Activated T-helper 1 cell treated with anti-CD3 and anti-CD28 coated beads, Interleukin-12 subunit alpha, Interleukin-12 subunit beta, Interleukin-2, Interleukin-4 antibody, amounts not matched to agents 30 ng/mL and 10 ng/mL and 1 ng/mL, durations not matched to agents 14 hours and 24 hours and 36 hours (primary cell): ENCODE results near the gene SUCLG1. TPM values are rescaled to one million over a fixed set of nuclear protein-coding genes. Genes with fewer than 3 reads are reported as not detected.
A peak's percentile ranks its signal among the peaks of the same experiment; 100 is the strongest.

ENCODE experiments used
- DNase-seq: peaks from one replicate; pipeline ENCODE4 v3.0.0; 2021; ENCODE audit warnings: low spot score
- H3K27ac Mint-ChIP-seq: one replicate; pipeline ENCODE4 v1.8.0; 2021; ENCODE audit warnings: mild to moderate bottlenecking, mixed read lengths
- H3K27me3 Mint-ChIP-seq: one replicate; pipeline ENCODE4 v1.8.0; 2022; ENCODE audit warnings: mild to moderate bottlenecking, moderate library complexity, mixed read lengths; ENCODE audit not compliant: insufficient read depth
- H3K36me3 Mint-ChIP-seq: one replicate; pipeline ENCODE4 v1.8.0; 2021; ENCODE audit warnings: low read depth, mixed read lengths
- H3K4me1 Mint-ChIP-seq: one replicate; pipeline ENCODE4 v1.8.0; 2021; ENCODE audit warnings: low read depth, mixed read lengths
- H3K4me3 Mint-ChIP-seq: one replicate; pipeline ENCODE4 v1.8.0; 2021; ENCODE audit warnings: mild to moderate bottlenecking, moderate library complexity, mixed read lengths
- H3K9me3 Mint-ChIP-seq: one replicate; pipeline ENCODE4 v1.8.0; 2021; ENCODE audit warnings: mixed read lengths
- intact Hi-C: fragments of 100-400 bp; cut with micrococcal nuclease; formaldehyde crosslinking; loops from one replicate; pipeline ENCODE4 v1.15.1; 2024
- total RNA-seq: library from RNA; stranded (reverse); gene quantifications from 2 replicates; pipeline ENCODE4 v1.2.3, GENCODE V29; 2022

Gene SUCLG1
- total RNA-seq, result 66.6 and 73.0 TPM in 2 replicates

- H3K4me1 Mint-ChIP-seq, result peaks cover 52% of the 10 kb centered on the region
- H3K9me3 Mint-ChIP-seq, result no peaks in the 10 kb centered on the region
- peak within 1 kb of the TSS; percentile 97 for H3K27ac Mint-ChIP-seq
- H3K27me3 Mint-ChIP-seq, result no peaks in the 10 kb centered on the region
- DNase-seq, result peak; percentile 82
- H3K36me3 Mint-ChIP-seq, result peaks cover 4% of the 10 kb centered on the region
- intact Hi-C loops, result loop anchor here (1.0 kb wide), 4 partner anchors 57 to 512 kb away; partner anchors contain the start of genes DNAH6, KCMF1 and TRABD2A
- peak within 1 kb of the TSS; percentile 94 for H3K4me3 Mint-ChIP-seq
Measured at GRCh38 chr2:84459018-84459943, at the start of gene SUCLG1. Gene SUCLG1 (minus strand): TSS chr2:84459280. CDS start chr2:84459269, 11 bp downstream.

- H3K27ac Mint-ChIP-seq, result no peak overlapping the region
- H3K9me3 Mint-ChIP-seq, result no peaks in the 10 kb centered on the region
Measured at GRCh38 chr2:84498150-84498799, 39.2 kb upstream of the SUCLG1 start.

GRCh38 chr2:84497285-84497684, 38.2 kb upstream of the SUCLG1 start:
- H3K27me3 Mint-ChIP-seq, result no peaks in the 10 kb centered on the region
- DNase-seq, result no peak
- H3K9me3 Mint-ChIP-seq, result no peaks in the 10 kb centered on the region
- intact Hi-C loops, result no loop called here
- H3K27ac Mint-ChIP-seq, result no peak overlapping the region
- peaks cover 7% of the 10 kb centered on the region for H3K4me1 Mint-ChIP-seq
- H3K4me3 Mint-ChIP-seq, result no peak overlapping the region
- no peaks in the 10 kb centered on the region for H3K36me3 Mint-ChIP-seq

More at GRCh38 chr2:84498150-84498799, 39.2 kb upstream of the SUCLG1 start:
- Mint-ChIP-seq H3K4me1 (peaks cover 7% of the 10 kb centered on the region), H3K4me3 (no peak overlapping the region), H3K27me3 (no peaks in the 10 kb centered on the region), H3K36me3 (no peaks in the 10 kb centered on the region)
- no peak for DNase-seq
- intact Hi-C loops, result loop anchor here (1.0 kb wide), 1 partner anchor 18 kb away; the partner anchor contains the start of gene DNAH6

- no peaks in the 10 kb centered on the region for H3K36me3 Mint-ChIP-seq
- no peak overlapping the region for H3K27ac Mint-ChIP-seq
- H3K4me3 Mint-ChIP-seq, result no peak overlapping the region
- H3K4me1 Mint-ChIP-seq, result peaks cover 7% of the 10 kb centered on the region
- DNase-seq, result no peak
- intact Hi-C loops, result no loop called here
- no peaks in the 10 kb centered on the region for H3K27me3 Mint-ChIP-seq
- H3K9me3 Mint-ChIP-seq, result no peaks in the 10 kb centered on the region
Measured at GRCh38 chr2:84496386-84496785, 37.3 kb upstream of the SUCLG1 start.

GRCh38 chr2:84495539-84496146, 36.6 kb upstream of the SUCLG1 start:
- Mint-ChIP-seq H3K27me3 (no peaks in the 10 kb centered on the region), H3K4me3 (no peak overlapping the region), H3K36me3 (no peaks in the 10 kb centered on the region), H3K9me3 (no peaks in the 10 kb centered on the region), H3K4me1 (peaks cover 7% of the 10 kb centered on the region), H3K27ac (no peak overlapping the region)
- peak; percentile 16 for DNase-seq
- intact Hi-C loops, result loop anchor here (1.0 to 2.0 kb wide), 6 partner anchors 136 to 805 kb away; no protein-coding TSS in a partner anchor

- intact Hi-C loops, result loop anchor here (2.0 kb wide), 1 partner anchor 807 kb away; no protein-coding TSS in a partner anchor
- H3K36me3 Mint-ChIP-seq, result no peaks in the 10 kb centered on the region
- H3K4me3 Mint-ChIP-seq, result no peak overlapping the region
- no peaks in the 10 kb centered on the region for H3K27me3 Mint-ChIP-seq
- DNase-seq, result no peak
- H3K4me1 Mint-ChIP-seq, result peaks cover 7% of the 10 kb centered on the region
- no peaks in the 10 kb centered on the region for H3K9me3 Mint-ChIP-seq
- no peak overlapping the region for H3K27ac Mint-ChIP-seq
Measured at GRCh38 chr2:84494070-84494469, 35.0 kb upstream of the SUCLG1 start.

GRCh38 chr2:84493514-84493913, 34.4 kb upstream of the SUCLG1 start:
- Mint-ChIP-seq H3K9me3 (no peaks in the 10 kb centered on the region), H3K4me1 (peaks cover 7% of the 10 kb centered on the region), H3K27ac (no peak overlapping the region), H3K27me3 (no peaks in the 10 kb centered on the region), H3K4me3 (no peak overlapping the region), H3K36me3 (no peaks in the 10 kb centered on the region)
- no peak for DNase-seq
- intact Hi-C loops, result no loop called here

GRCh38 chr2:84492571-84492970, 33.5 kb upstream of the SUCLG1 start:
- H3K36me3 Mint-ChIP-seq, result no peaks in the 10 kb centered on the region
- no peak overlapping the region for H3K27ac Mint-ChIP-seq
- no peak for DNase-seq
- no peaks in the 10 kb centered on the region for H3K27me3 Mint-ChIP-seq
- intact Hi-C loops, result no loop called here
- H3K4me1 Mint-ChIP-seq, result peaks cover 7% of the 10 kb centered on the region
- H3K4me3 Mint-ChIP-seq, result no peak overlapping the region
- no peaks in the 10 kb centered on the region for H3K9me3 Mint-ChIP-seq

GRCh38 chr2:84491741-84492140, 32.7 kb upstream of the SUCLG1 start:
- DNase-seq, result no peak
- H3K4me3 Mint-ChIP-seq, result no peak overlapping the region
- peaks cover 7% of the 10 kb centered on the region for H3K4me1 Mint-ChIP-seq
- no peaks in the 10 kb centered on the region for H3K27me3 Mint-ChIP-seq
- H3K36me3 Mint-ChIP-seq, result no peaks in the 10 kb centered on the region
- H3K9me3 Mint-ChIP-seq, result no peaks in the 10 kb centered on the region
- intact Hi-C loops, result no loop called here
- no peak overlapping the region for H3K27ac Mint-ChIP-seq

- H3K36me3 Mint-ChIP-seq, result no peaks in the 10 kb centered on the region
- no peaks in the 10 kb centered on the region for H3K9me3 Mint-ChIP-seq
- intact Hi-C loops, result no loop called here
- DNase-seq, result no peak
- H3K27me3 Mint-ChIP-seq, result no peaks in the 10 kb centered on the region
- no peak overlapping the region for H3K27ac Mint-ChIP-seq
- peaks cover 7% of the 10 kb centered on the region for H3K4me1 Mint-ChIP-seq
- H3K4me3 Mint-ChIP-seq, result no peak overlapping the region
Measured at GRCh38 chr2:84491256-84491655, 32.2 kb upstream of the SUCLG1 start.

GRCh38 chr2:84487298-84487996, 28.4 kb upstream of the SUCLG1 start:
- peaks cover 1% of the 10 kb centered on the region for H3K4me1 Mint-ChIP-seq
- no peak for DNase-seq
- H3K9me3 Mint-ChIP-seq, result no peaks in the 10 kb centered on the region
- H3K4me3 Mint-ChIP-seq, result no peak overlapping the region
- intact Hi-C loops, result no loop called here
- no peak overlapping the region for H3K27ac Mint-ChIP-seq
- no peaks in the 10 kb centered on the region for H3K27me3 Mint-ChIP-seq
- no peaks in the 10 kb centered on the region for H3K36me3 Mint-ChIP-seq

- Mint-ChIP-seq H3K4me3 (no peak overlapping the region), H3K27ac (no peak overlapping the region), H3K36me3 (no peaks in the 10 kb centered on the region), H3K9me3 (no peaks in the 10 kb centered on the region), H3K27me3 (no peaks in the 10 kb centered on the region), H3K4me1 (peaks cover 10% of the 10 kb centered on the region)
- DNase-seq, result no peak
- intact Hi-C loops, result no loop called here
Measured at GRCh38 chr2:84486441-84487115, 27.5 kb upstream of the SUCLG1 start.
